Prostate gland (tissue), 2 donors: ENCODE data around the gene APC. TPM values are rescaled to one million over a fixed set of nuclear protein-coding genes. Genes with fewer than 3 reads are reported as not detected.

Experiments
- DNase-seq: peaks from one replicate; pipeline ENCODE4 v3.0.0-alpha.2; 2019; ENCODE audit warnings: low spot score
- H3K27ac ChIP-seq, 2 donors: fragments of 200-600 bp; sonication (generic); 2 replicates each; pipeline ENCODE4 v1.5.1; 2017 to 2019
- H3K27me3 ChIP-seq: fragments of 200-600 bp; sonication (generic); replicated peaks from 2 replicates; pipeline ENCODE4 v1.5.1; 2019; ENCODE audit not compliant: insufficient read depth
- H3K36me3 ChIP-seq, 2 donors: fragments of 200-600 bp; sonication (generic); 1 replicate in 1 of 2; 2 replicates in 1 of 2; pipeline versions ENCODE4 v1.5.1 to v1.8.1; 2017 to 2019
- H3K4me1 ChIP-seq: fragments of 200-600 bp; sonication (generic); replicated peaks from 2 replicates; pipeline ENCODE4 v1.5.1; 2019
- H3K4me3 ChIP-seq, 2 donors: fragments of 200-600 bp; sonication (generic); 2 replicates each; pipeline ENCODE4 v1.5.1; 2017 to 2019
- H3K9me3 ChIP-seq: fragments of 200-600 bp; sonication (generic); 2 replicates; pipeline ENCODE4 v1.5.1; 2017
- CTCF ChIP-seq, 4 experiments: fragments of 200-600 bp in 2 of 4; fragments of 450-650 bp in 2 of 4; sonication (generic) in 2 of 4; IDR thresholded peaks; 1 replicate in 3 of 4; 2 replicates in 1 of 4; pipeline ENCODE4 v1.5.1; 2016 to 2019; ENCODE audit warnings: antibody characterized with exemption in 4 of 4, mild to moderate bottlenecking in 2 of 4, moderate library complexity in 2 of 4
- POLR2A ChIP-seq: fragments of 450-650 bp; IDR thresholded peaks from one replicate; pipeline ENCODE4 v1.6.1; 2016; ENCODE audit warnings: antibody characterized with exemption, mild to moderate bottlenecking
- POLR2AphosphoS5 ChIP-seq: sonication (generic); formaldehyde crosslinking; IDR thresholded peaks from one replicate; pipeline ENCODE4 v1.6.1; 2017; ENCODE audit warnings: antibody characterized with exemption
- WGBS: methylation state at CpG from one replicate; pipeline ENCODE4 v1.1.5; 2018; 5-methylcytosine and 5-hydroxymethylcytosine counted together
- intact Hi-C: fragments of 100-400 bp; cut with DNase I; formaldehyde crosslinking; loops from one replicate; pipeline ENCODE4 v1.14.2; 2022
- total RNA-seq, 2 donors: library from RNA; depleted of rRNA; stranded (reverse); fragments of >200 nt; gene quantifications; one replicate each; pipeline ENCODE4 v1.1.0, GENCODE V29; 2016

The APC gene
- total RNA-seq, 2 donors from 2014 or later = 37.6 to 84.1 TPM

DNA sequence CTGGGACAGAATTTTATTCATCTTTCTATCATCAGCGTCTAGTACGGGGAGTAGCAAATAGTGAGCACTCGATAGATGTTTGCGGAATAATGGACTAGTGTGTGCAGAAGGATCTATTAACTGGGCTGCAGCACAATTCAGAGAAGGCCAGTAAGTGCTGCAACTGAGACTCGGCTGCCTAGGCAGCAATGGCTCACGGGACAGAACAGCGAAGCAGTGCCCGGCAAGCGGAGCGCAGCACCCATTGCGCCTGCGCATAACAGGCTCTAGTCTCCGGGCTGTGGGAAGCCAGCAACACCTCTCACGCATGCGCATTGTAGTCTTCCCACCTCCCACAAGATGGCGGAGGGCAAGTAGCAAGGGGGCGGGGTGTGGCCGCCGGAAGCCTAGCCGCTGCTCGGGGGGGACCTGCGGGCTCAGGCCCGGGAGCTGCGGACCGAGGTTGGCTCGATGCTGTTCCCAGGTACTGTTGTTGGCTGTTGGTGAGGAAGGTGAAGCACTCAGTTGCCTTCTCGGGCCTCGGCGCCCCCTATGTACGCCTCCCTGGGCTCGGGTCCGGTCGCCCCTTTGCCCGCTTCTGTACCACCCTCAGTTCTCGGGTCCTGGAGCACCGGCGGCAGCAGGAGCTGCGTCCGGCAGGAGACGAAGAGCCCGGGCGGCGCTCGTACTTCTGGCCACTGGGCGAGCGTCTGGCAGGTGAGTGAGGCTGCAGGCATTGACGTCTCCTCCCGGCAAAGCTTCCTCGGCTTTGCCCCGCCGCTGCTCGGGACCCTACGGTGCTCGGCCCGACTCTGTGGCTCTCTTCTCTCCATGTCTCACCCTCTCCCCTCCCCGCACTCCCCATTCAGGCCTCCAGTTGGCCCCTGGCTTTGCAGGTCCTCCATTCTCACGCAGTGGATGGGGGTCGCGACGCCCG is 30.2 kb upstream of the APC start:
- Histone ChIP-seq H3K9me3 (no peaks in the 10 kb centered on the region), H3K27me3 (no peaks in the 10 kb centered on the region), H3K4me3 (peak overlapping the region; percentile 87 to 91), H3K36me3 (no peaks in the 10 kb centered on the region), H3K27ac (peak overlapping the region; percentile 92 to 93), H3K4me1 (peaks cover 4% of the 10 kb centered on the region)
- DNase-seq = peak; percentile 97
- intact Hi-C loops = no loop called here
- 1% methylated on average over 46 of the region's 61 CpGs for WGBS
- TF ChIP-seq CTCF (IDR thresholded peaks at IDR 0.05) (peak in 1 of 4 experiments; percentile 32), POLR2AphosphoS5 (peak; percentile 98), POLR2A (peak; percentile 83)

GRCh38 chr5:112708103-112708622 is 29.5 kb upstream of the APC start:
- intact Hi-C loops = no loop called here
- TF ChIP-seq POLR2A (no peak), CTCF (IDR thresholded peaks at IDR 0.05) (no peak), POLR2AphosphoS5 (no peak)
- Histone ChIP-seq H3K9me3 (no peaks in the 10 kb centered on the region), H3K36me3 (no peaks in the 10 kb centered on the region), H3K27ac (peak overlapping the region; percentile 92 to 93), H3K4me3 (peak overlapping the region; percentile 87 to 91), H3K4me1 (peaks cover 4% of the 10 kb centered on the region), H3K27me3 (no peaks in the 10 kb centered on the region)
- whole genome bisulfite sequencing = 1% methylated on average over 13 of the region's 13 CpGs
- DNase-seq = no peak

GRCh38 chr5:112709416-112709815 is 28.3 kb upstream of the APC start:
- Histone ChIP-seq H3K27me3 (no peaks in the 10 kb centered on the region), H3K36me3 (no peaks in the 10 kb centered on the region), H3K9me3 (no peaks in the 10 kb centered on the region), H3K27ac (no peak overlapping the region), H3K4me1 (peaks cover 4% of the 10 kb centered on the region), H3K4me3 (no peak overlapping the region)
- intact Hi-C loops = no loop called here
- TF ChIP-seq CTCF (IDR thresholded peaks at IDR 0.05) (no peak), POLR2A (no peak), POLR2AphosphoS5 (no peak)
- DNase-seq = no peak
- WGBS = 84% methylated on average over 3 of the region's 3 CpGs

DNA sequence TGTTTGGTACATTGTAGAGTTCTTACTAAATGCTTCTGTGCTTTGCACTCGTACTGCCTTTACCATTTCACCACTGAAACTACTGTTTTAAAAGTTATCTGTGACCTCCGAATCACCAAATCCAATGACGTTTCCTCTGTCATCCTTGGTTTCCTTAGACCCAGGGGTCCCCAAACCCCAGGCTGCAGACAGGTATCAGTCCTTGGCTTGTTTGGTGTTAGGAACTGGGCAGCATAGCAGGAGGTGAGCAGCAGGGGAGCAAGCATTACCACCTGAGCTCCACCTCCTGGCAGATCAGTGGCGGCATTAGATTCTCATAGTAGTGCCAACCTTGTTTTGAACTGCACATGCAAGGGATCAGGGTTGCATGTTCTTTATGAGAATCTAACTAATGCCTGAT is 26.8 kb upstream of the APC start:
- no peak for DNase-seq
- 96% methylated on average over 4 of the region's 4 CpGs for WGBS
- intact Hi-C loops = no loop called here
- H3K4me3 ChIP-seq = no peak overlapping the region
- H3K4me1 ChIP-seq = peaks cover 4% of the 10 kb centered on the region
- no peaks in the 10 kb centered on the region for H3K27me3 ChIP-seq
- no peaks in the 10 kb centered on the region for H3K9me3 ChIP-seq
- H3K36me3 ChIP-seq = no peaks in the 10 kb centered on the region
- H3K27ac ChIP-seq = no peak overlapping the region
- TF ChIP-seq POLR2AphosphoS5 (no peak), CTCF (IDR thresholded peaks at IDR 0.05) (no peak), POLR2A (no peak)
